IMR-90 (cell line): ENCODE measurements around the gene ELFN1. TPM values are rescaled to one million over a fixed set of nuclear protein-coding genes. Genes with fewer than 3 reads are reported as not detected.

Experiments used
- ATAC-seq: fragments of 200-7000 bp; cut with Tn5 transposase; 2 replicates; pipeline ENCODE4 v1.9.1; 2020; ENCODE audit warnings: low read depth, mild to moderate bottlenecking, moderate library complexity
- BruUV-seq: library from RNA; stranded (reverse); fragments of 400-500 nt; replicated peaks from 2 replicates; lab custom pipeline; 2021; lab: Mats Ljungman, UMichigan
- CTCF ChIA-PET: fragments of 300-600 bp; formaldehyde crosslinking; extraction: SDS; loops from one replicate; lab custom pipeline; 2021; ENCODE audit warnings: antibody characterized with exemption; lab: Yijun Ruan, JAX
- POLR2A ChIA-PET: fragments of 300-600 bp; sonication (Branson Sonifier 250); formaldehyde crosslinking; loops from one replicate; lab custom pipeline; 2022; ENCODE audit warnings: antibody characterized with exemption; ENCODE audit not compliant: unreplicated experiment; lab: Charles Lee
- DNase-seq: peaks from one replicate; pipeline ENCODE4 v3.0.0; 2013
- H2AFZ ChIP-seq: replicated peaks from 2 replicates; pipeline ENCODE3; 2013; ENCODE audit warnings: low read length, mild to moderate bottlenecking; ENCODE audit not compliant: poor library complexity
- H2AK5ac ChIP-seq: 2 replicates; pipeline ENCODE4 v1.6.1; 2013; ENCODE audit warnings: low read depth, low read length, inconsistent platforms
- H2AK9ac ChIP-seq: replicated peaks from 2 replicates; pipeline ENCODE3; 2013; ENCODE audit warnings: mild to moderate bottlenecking, low read depth, low read length, moderate library complexity; ENCODE audit not compliant: poor library complexity
- H2BK120ac ChIP-seq: 2 replicates; pipeline ENCODE4 v1.6.1; 2013; ENCODE audit warnings: low read depth, low read length, inconsistent platforms
- H2BK15ac ChIP-seq: 3 replicates; pipeline ENCODE4 v1.6.1; 2013; ENCODE audit warnings: low read depth, low read length, inconsistent platforms
- H2BK20ac ChIP-seq: 2 replicates; pipeline ENCODE4 v1.6.1; 2013; ENCODE audit warnings: low read depth, mild to moderate bottlenecking, inconsistent platforms, low read length, moderate library complexity
- H2BK5ac ChIP-seq: 2 replicates; pipeline ENCODE4 v1.6.1; 2013; ENCODE audit warnings: mild to moderate bottlenecking, low read depth, low read length, inconsistent platforms; ENCODE audit not compliant: poor library complexity, severe bottlenecking
- H3K14ac ChIP-seq: replicated peaks from 2 replicates; pipeline ENCODE4 v1.6.1; 2013; ENCODE audit warnings: low read depth, low read length, inconsistent platforms
- H3K18ac ChIP-seq: 2 replicates; pipeline ENCODE4 v1.6.1; 2013; ENCODE audit warnings: low read depth, low read length, control low read depth
- H3K23ac ChIP-seq: 2 replicates; pipeline ENCODE4 v1.6.1; 2013; ENCODE audit warnings: low read depth, low read length, inconsistent platforms
- H3K27ac ChIP-seq: 2 replicates; pipeline ENCODE4 v1.5.1; 2013; ENCODE audit warnings: mild to moderate bottlenecking, control low read depth, low read length; ENCODE audit not compliant: insufficient read depth
- H3K27me3 ChIP-seq: 2 replicates; pipeline ENCODE4 v1.6.1; 2013; ENCODE audit warnings: low read length; ENCODE audit not compliant: control insufficient read depth, insufficient read depth
- H3K36me3 ChIP-seq: 2 replicates; pipeline ENCODE4 v1.6.1; 2013; ENCODE audit warnings: low read length, mixed read lengths; ENCODE audit not compliant: control insufficient read depth, insufficient read depth
- H3K4ac ChIP-seq: 2 replicates; pipeline ENCODE4 v1.6.1; 2013; ENCODE audit warnings: low read depth, low read length, inconsistent platforms
- H3K4me1 ChIP-seq: 2 replicates; pipeline ENCODE4 v1.6.1; 2013; ENCODE audit warnings: low read length, mixed read lengths; ENCODE audit not compliant: control insufficient read depth, insufficient read depth
- H3K4me2 ChIP-seq: 2 replicates; pipeline ENCODE4 v1.6.1; 2013; ENCODE audit warnings: low read depth, mild to moderate bottlenecking, control low read depth, low read length, moderate library complexity
- H3K4me3 ChIP-seq: 2 replicates; pipeline ENCODE4 v1.5.1; 2013; ENCODE audit warnings: low read depth, mild to moderate bottlenecking, control low read depth, low read length, moderate library complexity; ENCODE audit not compliant: insufficient read depth
- H3K56ac ChIP-seq: 2 replicates; pipeline ENCODE4 v1.6.1; 2013; ENCODE audit warnings: low read length, inconsistent platforms; ENCODE audit not compliant: insufficient read depth; ENCODE audit errors: extremely low read depth
- H3K79me1 ChIP-seq, 2 experiments: 2 replicates each; pipeline ENCODE4 v1.6.1; 2013; ENCODE audit warnings: low read length in 2 of 2, inconsistent platforms in 1 of 2, low read depth in 1 of 2
- H3K9ac ChIP-seq: 2 replicates; pipeline ENCODE4 v1.6.1; 2013; ENCODE audit warnings: low read depth, low read length, control low read depth
- H3K9me1 ChIP-seq: 2 replicates; pipeline ENCODE4 v1.6.1; 2013; ENCODE audit warnings: low read length, inconsistent platforms; ENCODE audit not compliant: insufficient read depth
- H3K9me3 ChIP-seq: 2 replicates; pipeline ENCODE4 v1.6.1; 2013; ENCODE audit warnings: low read length; ENCODE audit not compliant: control insufficient read depth, insufficient read depth
- H4K20me1 ChIP-seq: 2 replicates; pipeline ENCODE4 v1.6.1; 2013; ENCODE audit warnings: low read length, inconsistent platforms; ENCODE audit not compliant: insufficient read depth
- H4K5ac ChIP-seq: 2 replicates; pipeline ENCODE4 v1.6.1; 2013; ENCODE audit warnings: mild to moderate bottlenecking, low read depth, low read length, control low read depth
- H4K8ac ChIP-seq, 2 experiments: 2 replicates each; pipeline ENCODE4 v1.6.1; 2013; ENCODE audit warnings: low read depth in 2 of 2, low read length in 2 of 2, control low read depth in 1 of 2, inconsistent platforms in 1 of 2
- H4K91ac ChIP-seq: 2 replicates; pipeline ENCODE4 v1.6.1; 2013; ENCODE audit warnings: low read depth, low read length, inconsistent platforms; ENCODE audit not compliant: insufficient read depth
- CHD1 ChIP-seq: IDR thresholded peaks from 2 replicates; pipeline ENCODE4 v1.6.1; 2012; ENCODE audit warnings: low read depth, low read length, improper control_type of control experiment
- SMC3 ChIP-seq: fragments of 150-350 bp; IDR thresholded peaks from 2 replicates; pipeline ENCODE4 v1.6.1; 2016; ENCODE audit warnings: low read depth, mild to moderate bottlenecking, antibody characterized with exemption, low read length, moderate library complexity
- WGBS, 2 experiments: methylation state at CpG; one replicate each; pipeline versions ENCODE4 v1.1.5 to v1.1.7; 2013; ENCODE audit warnings: missing lambda C conversion rate in 2 of 2; ENCODE audit not compliant: insufficient read length in 1 of 2; ENCODE audit errors: extremely low coverage in 2 of 2; 5-methylcytosine and 5-hydroxymethylcytosine counted together
- dilution Hi-C: fragments of 300-500 bp; cut with HindIII; formaldehyde crosslinking; loops from one replicate; pipeline ENCODE4 v1.14.3; 2018; ENCODE audit warnings: low sequenced_read_pairs; ENCODE audit not compliant: unreplicated experiment
- in situ Hi-C: fragments of 300-500 bp; cut with MboI; formaldehyde crosslinking; loops from 3 replicates; pipeline ENCODE4 v1.14.3; 2019; ENCODE audit warnings: low sequenced_read_pairs, inconsistent platforms, mixed read lengths
- intact Hi-C: fragments of 100-400 bp; cut with micrococcal nuclease; formaldehyde crosslinking; loops from 2 replicates; pipeline ENCODE4 v1.10.0; 2022
- polyA plus RNA-seq, 3 experiments: library from polyadenylated mRNA; depleted of rRNA; stranded (reverse); fragments of >200 nt; gene quantifications; 2 replicates each; pipeline ENCODE4 v1.2.3, GENCODE V29; 2012; ENCODE audit warnings: low replicate concordance in 1 of 3
- total RNA-seq: library from RNA; depleted of rRNA; stranded (reverse); fragments of >200 nt; gene quantifications from 2 replicates; pipeline ENCODE4 v1.2.3, GENCODE V29; 2012

The ELFN1 gene
- total and polyA plus RNA-seq, 2 of the 4 experiments (the other 2 are of a cell fraction) = 1.6 to 5.2 TPM

DNA sequence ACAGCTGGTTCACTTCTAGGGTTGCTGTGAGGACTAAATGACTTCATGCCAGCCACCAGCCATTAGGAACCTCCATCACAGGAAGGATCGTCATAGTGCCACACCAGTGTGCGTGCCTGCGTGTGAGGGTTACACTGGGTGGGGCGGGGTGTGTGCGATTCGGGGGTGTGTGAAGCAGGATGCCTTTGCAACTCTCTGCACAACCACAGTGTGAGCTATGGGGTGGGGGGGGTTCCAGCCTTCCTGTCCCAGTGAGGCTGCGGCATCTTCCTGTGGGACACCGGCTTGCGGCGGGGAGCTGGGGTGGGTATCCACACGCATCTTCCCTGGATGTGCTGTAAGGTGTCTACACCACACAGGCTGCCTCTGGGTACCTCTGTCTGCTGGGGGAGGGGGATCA is 6.9 kb upstream of the ELFN1 start:
- H3K79me1 ChIP-seq = no peaks in the 10 kb centered on the region
- no peak overlapping the region for H2BK120ac ChIP-seq
- no peak overlapping the region for H2AK5ac ChIP-seq
- H3K23ac ChIP-seq = no peak overlapping the region
- H3K56ac ChIP-seq = no peak overlapping the region
- TF ChIP-seq CHD1 (no peak), SMC3 (no peak)
- H3K9me1 ChIP-seq = no peaks in the 10 kb centered on the region
- no peak overlapping the region for H2AFZ ChIP-seq
- H2BK5ac ChIP-seq = no peak overlapping the region
- no peak overlapping the region for H2BK15ac ChIP-seq
- H2BK20ac ChIP-seq = no peak overlapping the region
- intact Hi-C loops = no loop called here
- no peaks in the 10 kb centered on the region for H3K36me3 ChIP-seq
- H2AK9ac ChIP-seq = no peak overlapping the region
- no TSS peak for BruUV-seq
- POLR2A ChIA-PET = no interaction called here
- H3K14ac ChIP-seq = no peak overlapping the region
- in situ Hi-C loops = no loop called here
- CTCF ChIA-PET = no interaction called here
- peaks cover 2% of the 10 kb centered on the region; the same call in 1 of the 2 replicates for H3K4me1 ChIP-seq
- peaks cover 55% of the 10 kb centered on the region for H3K27me3 ChIP-seq
- no peak overlapping the region for H3K9ac ChIP-seq
- H4K20me1 ChIP-seq = no peaks in the 10 kb centered on the region; the same call in 1 of the 2 replicates
- H4K91ac ChIP-seq = no peak overlapping the region
- ATAC-seq = no peak
- H3K18ac ChIP-seq = no peak overlapping the region
- WGBS, 2 experiments = no CpG with 5 or more reads among the region's 11 CpGs
- H4K8ac ChIP-seq = no peak overlapping the region
- H3K27ac ChIP-seq = no peak overlapping the region
- no peak overlapping the region for H4K5ac ChIP-seq
- H3K4me3 ChIP-seq = no peak overlapping the region
- dilution Hi-C loops = no loop called here
- DNase-seq = no peak
- no peak overlapping the region for H3K4ac ChIP-seq
- peaks cover 2% of the 10 kb centered on the region; the same call in 1 of the 2 replicates for H3K9me3 ChIP-seq
- H3K4me2 ChIP-seq = no peak overlapping the region
